ENCODE data around the gene MRPS24.

MRPS24 gene

GRCh38 chr7:43877968-43878864, 8.9 kb upstream of the MRPS24 start:
- in situ Hi-C loops (cut with MboI; ENCODE audit: low sequenced_read_pairs) = no loop called here

- in situ Hi-C loops (cut with MboI; ENCODE audit: low sequenced_read_pairs) = no loop called here
Measured at GRCh38 chr7:43876976-43877745, 7.8 kb upstream of the MRPS24 start.

GRCh38 chr7:43876241-43876640, 6.9 kb upstream of the MRPS24 start:
- in situ Hi-C loops (cut with MboI; ENCODE audit: low sequenced_read_pairs) = no loop called here

- in situ Hi-C loops (cut with MboI; ENCODE audit: low sequenced_read_pairs) = no loop called here
Measured at GRCh38 chr7:43873300-43873699, 4.0 kb upstream of the MRPS24 start.

GRCh38 chr7:43872406-43873110, 3.2 kb upstream of the MRPS24 start:
- in situ Hi-C loops (cut with MboI; ENCODE audit: low sequenced_read_pairs) = no loop called here

- in situ Hi-C loops (cut with MboI; ENCODE audit: low sequenced_read_pairs) = no loop called here
Measured at GRCh38 chr7:43871064-43871463, 1.7 kb upstream of the MRPS24 start.

- in situ Hi-C loops (cut with MboI; ENCODE audit: low sequenced_read_pairs) = no loop called here
Measured at GRCh38 chr7:43870316-43870715, 999 bp upstream of the MRPS24 start.

GRCh38 chr7:43869867-43870240, 537 bp upstream of the MRPS24 start:
- in situ Hi-C loops (cut with MboI; ENCODE audit: low sequenced_read_pairs) = no loop called here

- in situ Hi-C loops (cut with MboI; ENCODE audit: low sequenced_read_pairs) = no loop called here
Measured at GRCh38 chr7:43868681-43869005, 674 bp downstream of the MRPS24 start.

GRCh38 chr7:43868181-43868580, 1.1 kb downstream of the MRPS24 start:
- in situ Hi-C loops (cut with MboI; ENCODE audit: low sequenced_read_pairs) = no loop called here

- in situ Hi-C loops (cut with MboI; ENCODE audit: low sequenced_read_pairs) = no loop called here
Measured at GRCh38 chr7:43865277-43865676, 4.0 kb downstream of the MRPS24 start.

- in situ Hi-C loops (cut with MboI; ENCODE audit: low sequenced_read_pairs) = no loop called here
Measured at GRCh38 chr7:43864126-43864525, 5.2 kb downstream of the MRPS24 start.

GRCh38 chr7:43856996-43857395, 12.3 kb downstream of the MRPS24 start:
- in situ Hi-C loops (cut with MboI; ENCODE audit: low sequenced_read_pairs) = no loop called here

- in situ Hi-C loops (cut with MboI; ENCODE audit: low sequenced_read_pairs) = no loop called here
Measured at GRCh38 chr7:43856316-43856715, 13.0 kb downstream of the MRPS24 start.

GRCh38 chr7:43855176-43855575, 14.1 kb downstream of the MRPS24 start:
- in situ Hi-C loops (cut with MboI; ENCODE audit: low sequenced_read_pairs) = no loop called here

GRCh38 chr7:43851805-43852204, 17.5 kb downstream of the MRPS24 start:
- in situ Hi-C loops (cut with MboI; ENCODE audit: low sequenced_read_pairs) = no loop called here

- in situ Hi-C loops (cut with MboI; ENCODE audit: low sequenced_read_pairs) = no loop called here
Measured at GRCh38 chr7:43850348-43851116, 18.8 kb downstream of the MRPS24 start.

- in situ Hi-C loops (cut with MboI; ENCODE audit: low sequenced_read_pairs) = loop anchor here (25.0 kb wide), 2 partner anchors 287 to 912 kb away; partner anchors contain the start of genes MRPL32 and PSMA2
Measured at GRCh38 chr7:43849047-43849446, 20.3 kb downstream of the MRPS24 start.

GRCh38 chr7:43847496-43847895, 21.8 kb downstream of the MRPS24 start:
- in situ Hi-C loops (cut with MboI; ENCODE audit: low sequenced_read_pairs) = loop anchor here (25.0 kb wide), 2 partner anchors 285 to 910 kb away; partner anchors contain the start of genes MRPL32 and PSMA2

- in situ Hi-C loops (cut with MboI; ENCODE audit: low sequenced_read_pairs) = loop anchor here (25.0 kb wide), 2 partner anchors 282 to 907 kb away; partner anchors contain the start of genes MRPL32 and PSMA2
Measured at GRCh38 chr7:43844662-43845061, 24.7 kb downstream of the MRPS24 start.
